SK-N-SH treated with all-trans-retinoic acid at 6 μM for 48 hours (cell line): Measurements from ENCODE around the gene ZFHX3.

ENCODE experiments used
- CREB5 ChIP-seq: fragments of 250-450 bp; sonication (Bioruptor Pico); IDR thresholded peaks from 2 replicates; pipeline ENCODE4 v1.5.1; 2020; ENCODE audit warnings: low read depth, mild to moderate bottlenecking, moderate library complexity
- CSDC2 ChIP-seq: fragments of 250-450 bp; sonication (Bioruptor Pico); IDR thresholded peaks from 2 replicates; pipeline ENCODE4 v1.5.0; 2020; ENCODE audit warnings: mild to moderate bottlenecking, moderate library complexity
- GLIS3 ChIP-seq: fragments of 250-450 bp; sonication (Bioruptor Pico); IDR thresholded peaks from 2 replicates; pipeline ENCODE4 v1.5.0; 2020; ENCODE audit warnings: mild to moderate bottlenecking, moderate library complexity
- ISL1 ChIP-seq: fragments of 250-450 bp; sonication (Bioruptor Pico); IDR thresholded peaks from 2 replicates; pipeline ENCODE4 v2.1.2; 2022; ENCODE audit warnings: mild to moderate bottlenecking, moderate library complexity
- OSR1 ChIP-seq: fragments of 250-450 bp; sonication (Bioruptor Pico); IDR thresholded peaks from 2 replicates; pipeline ENCODE4 v1.8.0; 2022; ENCODE audit warnings: moderate library complexity, mild to moderate bottlenecking, inconsistent platforms
- PATZ1 ChIP-seq: fragments of 250-450 bp; sonication (Bioruptor Pico); IDR thresholded peaks from 2 replicates; pipeline ENCODE4 v1.8.0; 2020; ENCODE audit warnings: mild to moderate bottlenecking, moderate library complexity, borderline replicate concordance
- TCF4 ChIP-seq: fragments of 250-450 bp; sonication (Bioruptor Pico); IDR thresholded peaks from 2 replicates; pipeline ENCODE4 v1.8.0; 2021; ENCODE audit warnings: mild to moderate bottlenecking, moderate library complexity, borderline replicate concordance
- TSHZ2 ChIP-seq: fragments of 250-450 bp; sonication (Bioruptor Pico); IDR thresholded peaks from 2 replicates; pipeline ENCODE4 v1.5.0; 2020; ENCODE audit warnings: mild to moderate bottlenecking, moderate library complexity
- ZFP3 ChIP-seq: fragments of 250-450 bp; sonication (Bioruptor Pico); IDR thresholded peaks from 2 replicates; pipeline ENCODE4 v1.5.0; 2020; ENCODE audit warnings: mild to moderate bottlenecking, moderate library complexity
- ZFP30 ChIP-seq: fragments of 450-650 bp; formaldehyde crosslinking; IDR thresholded peaks from 2 replicates; pipeline ENCODE4 v1.5.0; 2022; ENCODE audit warnings: mild to moderate bottlenecking, moderate library complexity
- ZNF565 ChIP-seq: fragments of 450-650 bp; formaldehyde crosslinking; conservative IDR thresholded peaks from 2 replicates; pipeline ENCODE4 v1.5.0; 2020; ENCODE audit warnings: low read depth, mild to moderate bottlenecking, moderate library complexity
- ZNF70 ChIP-seq: fragments of 450-650 bp; formaldehyde crosslinking; IDR thresholded peaks from 2 replicates; pipeline ENCODE4 v1.5.0; 2020; ENCODE audit warnings: mild to moderate bottlenecking, moderate library complexity

- TF ChIP-seq TSHZ2 (no peak), ZNF565 (CRISPR knock-in tag) (no peak), ZFP3 (no peak), CSDC2 (CRISPR knock-in tag) (no peak), ZNF70 (CRISPR knock-in tag) (no peak), OSR1 (CRISPR knock-in tag) (no peak), GLIS3 (CRISPR knock-in tag) (no peak), CREB5 (no peak), PATZ1 (CRISPR knock-in tag) (no peak), TCF4 (CRISPR knock-in tag) (no peak), ISL1 (no peak), ZFP30 (CRISPR knock-in tag) (no peak)
These were observed 61.9 kb downstream of the ZFHX3 start for GRCh38 chr16:72985995-72986394.
